Trophoblast cell (in vitro differentiated cells and primary cell): Measurements from ENCODE around the gene MOB1B.

Source experiments
- DNase-seq, 2 donors: peaks; one replicate each; pipeline ENCODE4 v3.0.0-alpha.2; 2016
- H2AFZ ChIP-seq: 2 replicates; pipeline ENCODE4 v1.6.1; 2013; ENCODE audit warnings: low read length, moderate library complexity, mild to moderate bottlenecking; ENCODE audit not compliant: insufficient read depth, poor library complexity
- H2AK5ac ChIP-seq: 2 replicates; pipeline ENCODE4 v1.6.1; 2013; ENCODE audit warnings: mild to moderate bottlenecking, low read length
- H2BK120ac ChIP-seq: 2 replicates; pipeline ENCODE4 v1.6.1; 2013; ENCODE audit warnings: low read length, mild to moderate bottlenecking, moderate library complexity; ENCODE audit not compliant: insufficient read depth, poor library complexity
- H2BK12ac ChIP-seq: 2 replicates; pipeline ENCODE4 v1.6.1; 2013; ENCODE audit warnings: mild to moderate bottlenecking, low read length, moderate library complexity
- H2BK5ac ChIP-seq: 2 replicates; pipeline ENCODE4 v1.6.1; 2013; ENCODE audit warnings: low read length, low read depth, moderate library complexity, mild to moderate bottlenecking; ENCODE audit not compliant: poor library complexity
- H3K14ac ChIP-seq: 2 replicates; pipeline ENCODE4 v1.6.1; 2013; ENCODE audit warnings: mild to moderate bottlenecking, low read length
- H3K18ac ChIP-seq: 2 replicates; pipeline ENCODE4 v1.6.1; 2013; ENCODE audit warnings: mild to moderate bottlenecking, low read length
- H3K23ac ChIP-seq: 2 replicates; pipeline ENCODE4 v1.6.1; 2013; ENCODE audit warnings: low read length
- H3K27ac ChIP-seq: 2 replicates; pipeline ENCODE4 v1.5.1; 2013; ENCODE audit warnings: low read depth, mild to moderate bottlenecking, inconsistent platforms, low read length, moderate library complexity
- H3K27me3 ChIP-seq: 2 replicates; pipeline ENCODE4 v1.6.1; 2013; ENCODE audit warnings: inconsistent platforms, mild to moderate bottlenecking, low read length, moderate library complexity; ENCODE audit not compliant: insufficient read depth
- H3K36me3 ChIP-seq, 2 experiments: 1 replicate in 1 of 2; 2 replicates in 1 of 2; pipeline ENCODE4 v1.6.1; 2013; ENCODE audit warnings: low read length in 2 of 2, mild to moderate bottlenecking in 2 of 2, moderate library complexity in 1 of 2; ENCODE audit not compliant: insufficient read depth in 2 of 2, control insufficient read depth in 1 of 2
- H3K4ac ChIP-seq: 2 replicates; pipeline ENCODE4 v1.6.1; 2013; ENCODE audit warnings: low read depth, mild to moderate bottlenecking, low read length, moderate library complexity
- H3K4me1 ChIP-seq, 2 experiments: 1 replicate in 1 of 2; 2 replicates in 1 of 2; pipeline ENCODE4 v1.6.1; 2013; ENCODE audit warnings: low read length in 2 of 2, mild to moderate bottlenecking in 2 of 2, moderate library complexity in 1 of 2; ENCODE audit not compliant: insufficient read depth in 2 of 2, control insufficient read depth in 1 of 2
- H3K4me2 ChIP-seq: 2 replicates; pipeline ENCODE4 v1.6.1; 2013; ENCODE audit warnings: inconsistent platforms, mild to moderate bottlenecking, low read length, moderate library complexity
- H3K4me3 ChIP-seq: 2 replicates; pipeline ENCODE4 v1.5.1; 2013; ENCODE audit warnings: mild to moderate bottlenecking, low read depth, low read length, inconsistent platforms
- H3K79me1 ChIP-seq: one replicate; pipeline ENCODE4 v1.6.1; 2013; ENCODE audit warnings: low read length
- H3K79me2 ChIP-seq: 2 replicates; pipeline ENCODE4 v1.6.1; 2013; ENCODE audit warnings: low read length, mild to moderate bottlenecking; ENCODE audit not compliant: control insufficient read depth, insufficient read depth, poor library complexity
- H3K9ac ChIP-seq: 2 replicates; pipeline ENCODE4 v1.6.1; 2013; ENCODE audit warnings: mild to moderate bottlenecking, low read length
- H3K9me3 ChIP-seq: 2 replicates; pipeline ENCODE4 v1.6.1; 2013; ENCODE audit warnings: low read depth, mild to moderate bottlenecking, control low read depth, inconsistent platforms, low read length; ENCODE audit not compliant: insufficient read depth
- H4K12ac ChIP-seq: 2 replicates; pipeline ENCODE4 v1.6.1; 2013; ENCODE audit warnings: low read depth, mild to moderate bottlenecking, low read length, moderate library complexity
- H4K8ac ChIP-seq: 2 replicates; pipeline ENCODE4 v1.6.1; 2013; ENCODE audit warnings: low read depth, mild to moderate bottlenecking, low read length, moderate library complexity
- H4K91ac ChIP-seq: one replicate; pipeline ENCODE4 v1.6.1; 2013; ENCODE audit warnings: low read depth, mild to moderate bottlenecking, low read length, moderate library complexity
- WGBS: extraction: QIAGEN DNeasy Blood & Tissue Kit; methylation state at CpG from one replicate; pipeline ENCODE4 v1.1.7; 2013; ENCODE audit warnings: missing lambda C conversion rate; ENCODE audit not compliant: insufficient read length, insufficient coverage; ENCODE audit errors: extremely low coverage; 5-methylcytosine and 5-hydroxymethylcytosine counted together

Gene MOB1B

GRCh38 chr4:70936200-70936787, 34.1 kb downstream of the MOB1B start:
- Histone ChIP-seq H2BK5ac (no peak overlapping the region), H4K8ac (no peak overlapping the region), H3K36me3 (no peaks in the 10 kb centered on the region), H3K18ac (no peak overlapping the region), H3K4me3 (no peak overlapping the region), H3K14ac (no peak overlapping the region), H3K9ac (no peak overlapping the region), H4K91ac (no peak overlapping the region), H4K12ac (no peak overlapping the region), H3K9me3 (no peaks in the 10 kb centered on the region), H3K79me1 (no peaks in the 10 kb centered on the region), H3K27ac (no peak overlapping the region), H3K4ac (no peak overlapping the region), H3K79me2 (no peaks in the 10 kb centered on the region), H3K4me2 (no peak overlapping the region), H2AK5ac (no peak overlapping the region), H2BK12ac (no peak overlapping the region), H2AFZ (no peak overlapping the region), H3K27me3 (no peaks in the 10 kb centered on the region), H3K4me1 (no peaks in the 10 kb centered on the region), H2BK120ac (no peak overlapping the region), H3K23ac (no peak overlapping the region)
- DNase-seq, result peak in 1 of 2 donors; percentile 57
- WGBS, result no CpG with 5 or more reads among the region's 4 CpGs

- H3K4me3 ChIP-seq, result no peak overlapping the region
- H3K27ac ChIP-seq, result no peak overlapping the region
- no peaks in the 10 kb centered on the region for H3K79me2 ChIP-seq
- no peak overlapping the region for H2AFZ ChIP-seq
- H3K9me3 ChIP-seq, result no peaks in the 10 kb centered on the region
- H4K8ac ChIP-seq, result no peak overlapping the region
- WGBS, result no CpG with 5 or more reads among the region's 3 CpGs
- no peak overlapping the region for H4K12ac ChIP-seq
- no peak overlapping the region for H3K14ac ChIP-seq
- no peak overlapping the region for H3K4ac ChIP-seq
- no peaks in the 10 kb centered on the region for H3K27me3 ChIP-seq
- H3K4me2 ChIP-seq, result no peak overlapping the region
- no peak overlapping the region for H2BK5ac ChIP-seq
- H3K9ac ChIP-seq, result no peak overlapping the region
- no peak overlapping the region for H3K23ac ChIP-seq
- H4K91ac ChIP-seq, result no peak overlapping the region
- H2AK5ac ChIP-seq, result no peak overlapping the region
- no peaks in the 10 kb centered on the region for H3K79me1 ChIP-seq
- H3K36me3 ChIP-seq, result no peaks in the 10 kb centered on the region
- no peak overlapping the region for H2BK120ac ChIP-seq
- H3K4me1 ChIP-seq, result no peaks in the 10 kb centered on the region
- no peak overlapping the region for H3K18ac ChIP-seq
- no peak for DNase-seq
- no peak overlapping the region for H2BK12ac ChIP-seq
These were observed 35.9 kb downstream of the MOB1B start for GRCh38 chr4:70938086-70938485.

- no peaks in the 10 kb centered on the region for H3K79me1 ChIP-seq
- WGBS, result no CpG with 5 or more reads among the region's 5 CpGs
These were observed 38.0 kb downstream of the MOB1B start for GRCh38 chr4:70940134-70940533.

GRCh38 chr4:70943114-70943513, 40.9 kb downstream of the MOB1B start:
- Histone ChIP-seq H3K79me1 (no peaks in the 10 kb centered on the region), H3K14ac (no peak overlapping the region), H3K27me3 (no peaks in the 10 kb centered on the region), H2AK5ac (no peak overlapping the region), H3K79me2 (no peaks in the 10 kb centered on the region), H3K36me3 (no peaks in the 10 kb centered on the region), H3K4me2 (no peak overlapping the region), H2BK12ac (no peak overlapping the region), H3K4me1 (no peaks in the 10 kb centered on the region), H3K27ac (no peak overlapping the region), H2AFZ (no peak overlapping the region), H3K9ac (no peak overlapping the region), H2BK5ac (no peak overlapping the region), H4K91ac (no peak overlapping the region), H2BK120ac (no peak overlapping the region), H4K8ac (no peak overlapping the region), H3K9me3 (no peaks in the 10 kb centered on the region), H3K18ac (no peak overlapping the region), H3K4me3 (no peak overlapping the region), H3K4ac (no peak overlapping the region), H4K12ac (no peak overlapping the region), H3K23ac (no peak overlapping the region)
- no peak for DNase-seq

More at GRCh38 chr4:70940134-70940533, 38.0 kb downstream of the MOB1B start:
- no peak overlapping the region for H2AFZ ChIP-seq
- no peak overlapping the region for H3K18ac ChIP-seq
- H3K9ac ChIP-seq, result no peak overlapping the region
- no peak overlapping the region for H4K91ac ChIP-seq
- no peak overlapping the region for H3K4ac ChIP-seq
- no peak overlapping the region for H4K12ac ChIP-seq
- no peak overlapping the region for H4K8ac ChIP-seq
- H3K14ac ChIP-seq, result no peak overlapping the region
- no peak overlapping the region for H3K23ac ChIP-seq
- H3K4me3 ChIP-seq, result no peak overlapping the region
- no peaks in the 10 kb centered on the region for H3K9me3 ChIP-seq
- H2BK12ac ChIP-seq, result no peak overlapping the region
- H3K4me1 ChIP-seq, result no peaks in the 10 kb centered on the region
- H2BK120ac ChIP-seq, result no peak overlapping the region
- H3K36me3 ChIP-seq, result no peaks in the 10 kb centered on the region
- H3K4me2 ChIP-seq, result no peak overlapping the region
- no peaks in the 10 kb centered on the region for H3K27me3 ChIP-seq
- no peak overlapping the region for H2BK5ac ChIP-seq
- no peak overlapping the region for H2AK5ac ChIP-seq
- no peaks in the 10 kb centered on the region for H3K79me2 ChIP-seq
- no peak overlapping the region for H3K27ac ChIP-seq
- no peak for DNase-seq
